ENCODE measurements around the gene INTS11.

The INTS11 gene

DNA sequence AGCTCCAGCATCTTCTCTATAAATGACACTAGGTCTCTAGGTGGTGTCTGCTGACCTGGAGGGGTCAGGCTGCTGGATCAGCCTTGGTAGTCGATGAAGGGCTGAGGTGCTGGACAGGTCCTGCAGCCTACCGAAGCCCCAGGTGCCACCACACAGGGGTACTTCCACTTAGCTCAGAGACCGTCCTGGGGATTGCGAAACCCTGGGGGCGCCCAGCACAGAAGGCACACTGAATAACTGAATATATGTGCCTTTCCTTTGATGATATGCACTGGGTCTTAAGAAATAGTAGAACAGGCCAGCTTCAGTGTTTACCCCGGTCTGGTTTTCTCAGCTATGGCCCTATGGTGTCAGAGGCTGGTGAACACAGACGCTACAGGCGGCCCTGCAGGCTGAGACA lies 61.7 kb downstream of the INTS11 start:
- DNase-seq (ENCODE audit: low read depth) = no peak

- no peak for DNase-seq (ENCODE audit: low read depth)
Observed at GRCh38 chr1:1262071-1262470, 62.4 kb downstream of the INTS11 start.
